ENCODE data around the gene KCNH6.

DNA sequence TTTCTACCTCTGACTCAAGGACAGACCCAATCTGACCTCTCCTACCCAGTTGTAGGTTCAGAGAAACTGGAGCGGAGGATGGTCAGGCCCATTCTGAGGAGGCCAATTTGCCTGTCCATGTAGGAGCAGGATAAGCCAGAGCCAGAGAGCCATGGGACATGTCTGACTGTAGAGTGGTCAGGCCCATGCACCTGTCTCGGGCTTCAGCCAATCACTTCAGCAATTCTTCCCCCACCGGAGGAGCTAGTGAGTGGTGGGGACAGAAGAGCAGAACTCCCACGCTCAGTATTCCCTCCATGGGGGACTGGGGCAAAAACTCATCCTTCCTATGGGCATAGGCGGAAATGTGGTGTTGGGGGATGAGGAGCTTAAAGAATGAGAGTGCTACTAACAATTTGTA is 41.4 kb downstream of the KCNH6 start:
- TF ChIP-seq, protein P1, sequence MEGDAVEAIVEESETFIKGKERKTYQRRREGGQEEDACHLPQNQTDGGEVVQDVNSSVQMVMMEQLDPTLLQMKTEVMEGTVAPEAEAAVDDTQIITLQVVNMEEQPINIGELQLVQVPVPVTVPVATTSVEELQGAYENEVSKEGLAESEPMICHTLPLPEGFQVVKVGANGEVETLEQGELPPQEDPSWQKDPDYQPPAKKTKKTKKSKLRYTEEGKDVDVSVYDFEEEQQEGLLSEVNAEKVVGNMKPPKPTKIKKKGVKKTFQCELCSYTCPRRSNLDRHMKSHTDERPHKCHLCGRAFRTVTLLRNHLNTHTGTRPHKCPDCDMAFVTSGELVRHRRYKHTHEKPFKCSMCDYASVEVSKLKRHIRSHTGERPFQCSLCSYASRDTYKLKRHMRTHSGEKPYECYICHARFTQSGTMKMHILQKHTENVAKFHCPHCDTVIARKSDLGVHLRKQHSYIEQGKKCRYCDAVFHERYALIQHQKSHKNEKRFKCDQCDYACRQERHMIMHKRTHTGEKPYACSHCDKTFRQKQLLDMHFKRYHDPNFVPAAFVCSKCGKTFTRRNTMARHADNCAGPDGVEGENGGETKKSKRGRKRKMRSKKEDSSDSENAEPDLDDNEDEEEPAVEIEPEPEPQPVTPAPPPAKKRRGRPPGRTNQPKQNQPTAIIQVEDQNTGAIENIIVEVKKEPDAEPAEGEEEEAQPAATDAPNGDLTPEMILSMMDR (tag by site-specific recombination; IDR thresholded peaks at IDR 0.05), result no peak
- no peak for TF ChIP-seq ZNF510 (tag by site-specific recombination; IDR thresholded peaks at IDR 0.05; ENCODE audit: insufficient replicate concordance)
